ENCODE results near the gene RPL23.

Gene RPL23

DNA sequence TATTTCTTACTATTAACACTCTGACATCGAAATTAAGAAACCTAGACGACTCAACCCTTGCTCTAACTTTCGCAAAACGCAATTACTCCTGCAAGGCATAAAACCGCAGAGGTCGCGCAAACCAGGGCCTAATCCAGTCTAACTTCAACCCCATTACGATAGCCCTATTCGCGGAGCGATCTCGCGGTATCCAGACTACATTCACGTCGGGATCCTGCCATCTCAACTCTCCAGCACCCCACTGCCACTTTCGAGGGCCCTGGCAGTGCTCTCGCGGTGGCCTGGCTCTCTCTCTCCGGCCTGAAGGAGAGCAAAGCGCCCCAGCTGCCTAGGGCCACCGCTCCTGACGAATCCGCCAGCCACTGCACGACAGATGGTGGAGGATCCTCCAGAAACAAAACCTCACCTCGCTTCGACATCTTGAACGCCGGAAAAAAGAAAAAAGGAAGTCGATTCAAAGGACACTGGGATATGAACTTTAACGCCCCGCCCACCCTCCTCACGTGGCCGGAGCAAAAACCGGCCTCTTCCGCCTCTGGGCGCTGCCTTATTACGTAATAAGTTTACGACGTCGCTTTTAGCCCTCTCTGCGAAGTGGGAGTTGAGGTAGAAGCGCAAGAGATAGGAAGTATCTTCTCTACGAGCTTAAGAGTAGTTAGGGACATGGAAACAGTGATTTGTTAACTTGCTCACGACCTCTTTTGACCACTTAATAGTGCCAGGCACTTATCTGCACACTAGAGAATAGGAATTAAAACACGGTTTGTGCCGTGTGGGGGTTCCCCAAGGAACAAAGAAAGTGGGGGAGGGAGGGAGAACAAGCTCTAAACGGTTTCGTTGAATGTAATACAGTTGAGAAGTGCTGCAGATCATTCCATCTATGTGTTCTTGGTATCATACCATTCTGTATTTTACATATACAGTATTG, at the start of gene RPL23:
RPL23 (minus strand) TSS at position 430 of the 928 bp plus-strand sequence; CDS start at position 419, 11 bp downstream.
- peak; percentile 94 for DNase-seq

DNA sequence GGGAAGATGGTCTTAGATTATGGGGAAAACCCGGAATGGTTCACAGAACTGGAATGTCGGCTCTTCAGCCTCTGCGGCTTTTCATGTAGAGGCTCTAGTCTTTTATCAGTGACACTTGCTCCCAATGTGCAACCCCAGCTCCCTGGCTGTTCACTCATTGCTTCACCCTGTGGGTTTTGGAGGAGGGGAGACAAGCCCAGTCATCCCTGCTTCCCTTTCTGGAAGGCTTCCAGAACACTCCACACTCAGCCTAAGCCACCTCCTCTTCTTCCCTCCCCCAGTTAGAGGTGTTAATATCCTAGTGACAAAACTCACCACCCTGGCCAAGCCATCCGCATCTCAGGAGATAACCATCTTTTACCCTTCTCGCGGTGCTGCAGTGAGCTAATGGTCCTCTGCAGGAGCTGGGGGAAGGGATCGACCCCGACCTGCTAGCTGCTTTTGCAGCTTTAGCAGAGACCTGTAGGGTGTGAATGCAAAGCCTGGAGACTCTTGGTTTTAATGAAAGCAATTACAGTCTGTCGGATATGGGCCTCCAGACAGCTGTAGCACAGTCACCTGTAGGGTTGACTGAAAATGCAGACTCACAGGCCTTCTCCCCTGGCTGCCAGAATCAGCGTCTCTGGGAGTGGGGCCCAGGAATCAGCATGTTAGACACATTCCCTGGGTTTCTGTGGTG, 47.6 kb upstream of the RPL23 start:
- peak; percentile 56 to 60 for DNase-seq

DNA sequence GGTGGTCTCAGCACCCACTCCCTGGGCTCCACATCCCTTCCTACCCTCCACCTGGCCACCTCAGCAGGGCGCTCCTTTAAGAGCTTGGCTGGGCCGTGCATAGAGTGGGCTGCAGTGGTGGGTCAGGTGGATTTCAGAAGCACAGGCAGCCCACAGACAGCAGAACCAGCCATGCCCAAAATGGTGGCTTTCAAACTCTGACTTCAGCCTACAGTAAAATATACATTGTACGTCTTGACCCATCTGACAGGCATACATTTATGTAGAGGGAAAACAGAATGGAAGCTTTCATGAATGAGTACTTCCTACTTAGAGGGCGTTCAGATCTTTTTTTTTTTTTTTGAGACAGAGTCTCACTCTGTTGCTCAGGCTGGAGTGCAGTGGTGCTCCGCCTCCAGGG, 45.9 kb upstream of the RPL23 start:
- no peak for DNase-seq

GRCh38 chr17:38898812-38899348, 45.4 kb upstream of the RPL23 start:
- DNase-seq = peak; percentile 84 to 86

DNA sequence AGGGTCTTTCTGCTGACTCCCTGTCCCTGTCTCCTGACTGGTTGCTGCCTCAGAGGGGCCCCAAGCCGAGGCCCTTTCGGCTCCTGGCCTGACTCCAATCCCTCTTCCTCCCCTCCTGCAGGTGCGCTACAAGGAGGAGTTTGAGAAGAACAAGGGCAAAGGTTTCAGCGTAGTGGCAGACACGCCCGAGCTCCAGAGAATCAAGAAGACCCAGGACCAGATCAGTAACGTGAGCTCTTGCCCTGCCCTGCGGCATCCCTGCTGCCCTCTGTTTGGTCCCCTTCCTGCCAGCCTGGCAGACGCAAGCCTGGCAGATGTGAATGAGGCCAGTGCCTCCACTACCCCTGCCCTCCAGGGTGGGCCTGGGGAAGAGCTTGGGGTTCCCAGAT, 44.8 kb upstream of the RPL23 start:
- DNase-seq = no peak

DNA sequence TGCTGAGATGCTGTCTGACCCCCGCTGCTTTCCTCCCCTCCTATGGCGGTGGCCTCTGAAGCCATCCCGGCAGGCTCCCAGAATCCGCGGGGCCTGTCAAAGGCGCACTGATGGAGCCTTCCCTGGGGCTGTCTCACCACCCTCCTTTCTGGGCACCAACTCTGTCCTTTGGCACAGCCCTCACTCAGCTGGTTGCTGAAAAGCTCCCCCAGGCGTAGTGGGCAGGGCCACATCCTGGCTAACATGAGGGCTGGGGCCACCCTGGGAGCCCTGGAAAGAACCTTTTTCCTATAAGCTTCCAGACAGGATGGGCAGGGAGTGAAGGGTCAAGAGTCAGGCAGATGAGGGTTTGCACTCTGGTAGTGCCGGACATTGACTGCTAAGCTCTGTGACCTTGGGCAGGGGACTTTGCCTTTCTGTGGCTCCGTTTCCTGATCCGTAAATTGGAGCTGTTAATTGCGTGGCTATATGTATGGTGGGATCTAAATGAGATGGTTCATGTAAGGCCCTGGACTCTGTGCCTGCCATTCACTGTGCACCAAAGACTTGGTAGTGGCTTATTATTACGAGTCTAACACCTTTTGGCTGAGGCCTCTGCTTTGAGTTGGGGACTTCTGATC, 44.3 kb upstream of the RPL23 start:
- no peak for DNase-seq

- DNase-seq = no peak
Measured at GRCh38 chr17:38897176-38897575, 43.7 kb upstream of the RPL23 start.

- no peak for DNase-seq
Measured at GRCh38 chr17:38896346-38896954, 42.9 kb upstream of the RPL23 start.

DNA sequence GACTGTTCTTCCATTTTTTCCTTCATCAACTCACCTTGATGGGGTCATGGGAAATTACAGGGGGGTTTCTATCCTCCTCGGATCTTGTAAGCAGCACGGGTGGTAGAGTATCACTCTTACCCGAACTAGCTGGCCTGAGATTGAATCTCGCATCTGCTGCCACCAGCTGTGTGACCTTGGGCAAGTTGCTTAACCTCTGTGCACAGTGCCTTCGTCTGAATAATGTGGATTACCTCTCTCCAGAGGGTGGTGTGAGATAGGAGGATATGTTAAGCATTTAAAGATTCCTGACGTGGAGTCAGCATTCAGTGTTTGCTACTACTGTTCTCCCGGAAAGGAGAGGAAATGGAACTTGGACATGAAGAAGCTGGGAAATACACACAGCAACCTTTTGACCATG, 40.8 kb upstream of the RPL23 start:
- no peak for DNase-seq

DNA sequence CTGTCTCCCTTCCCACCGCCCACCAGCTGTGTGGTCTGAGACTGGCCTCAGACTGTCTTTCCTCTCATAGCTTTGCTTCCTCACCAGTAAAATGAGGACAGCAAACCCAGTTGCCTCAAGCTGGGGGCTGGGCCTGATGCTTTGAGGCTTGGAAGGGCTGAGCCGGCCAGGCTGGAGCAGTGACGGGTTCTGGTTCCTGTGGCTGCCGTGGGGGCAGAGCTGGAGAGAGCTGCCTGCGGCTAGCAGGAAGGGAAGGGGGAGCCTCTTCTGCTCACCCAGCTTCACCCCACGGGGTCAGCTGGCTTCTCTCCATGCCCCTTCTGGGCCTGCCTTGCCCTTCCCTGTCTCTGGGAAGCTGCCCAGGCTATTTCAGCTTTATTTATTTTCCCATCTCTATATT, 40.1 kb upstream of the RPL23 start:
- peak in 1 of 2 donors; percentile 42 for DNase-seq

- DNase-seq = no peak
Measured at GRCh38 chr17:38893113-38893512, 39.6 kb upstream of the RPL23 start.

GRCh38 chr17:38892620-38893019, 39.1 kb upstream of the RPL23 start:
- no peak for DNase-seq

DNA sequence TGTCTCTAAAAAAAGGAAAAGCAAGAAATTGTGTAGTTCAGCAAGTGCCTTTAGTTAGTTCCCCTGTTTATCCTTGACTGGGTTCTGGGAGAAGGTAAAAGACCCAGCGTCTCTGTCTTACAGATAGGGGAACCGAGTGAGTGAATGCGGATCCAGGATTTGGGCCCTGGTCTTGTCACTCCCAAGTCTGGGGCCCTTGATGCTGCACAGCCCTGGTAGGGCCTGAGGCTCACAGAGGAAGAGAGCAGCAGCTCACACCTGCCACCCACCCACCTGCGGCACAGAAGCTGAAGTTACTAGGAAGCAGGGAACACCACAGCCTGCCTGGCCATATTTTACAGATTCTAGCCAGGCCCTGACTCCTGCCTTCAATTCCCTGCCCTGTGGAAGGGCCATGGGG, 38.6 kb upstream of the RPL23 start:
- no peak for DNase-seq

DNA sequence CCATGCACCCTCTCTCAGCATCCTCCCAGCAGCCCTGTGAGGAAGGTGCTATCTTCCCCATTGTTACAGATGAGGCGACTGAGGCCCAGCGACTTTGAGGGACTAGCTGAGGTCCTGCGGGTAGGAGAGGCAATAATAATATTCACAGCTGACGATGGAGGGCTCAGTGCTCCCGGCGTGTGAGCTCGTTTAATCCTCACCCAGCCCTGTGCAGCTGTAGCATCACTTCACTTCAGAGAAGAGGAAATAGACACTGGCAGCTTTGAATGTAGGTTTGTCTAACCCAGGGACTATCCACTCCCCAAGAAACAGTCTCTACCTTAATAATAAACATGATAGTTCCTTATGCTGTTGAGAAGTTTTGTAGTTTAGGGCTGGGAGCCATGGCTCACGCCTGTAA, 37.9 kb upstream of the RPL23 start:
- DNase-seq = no peak

DNA sequence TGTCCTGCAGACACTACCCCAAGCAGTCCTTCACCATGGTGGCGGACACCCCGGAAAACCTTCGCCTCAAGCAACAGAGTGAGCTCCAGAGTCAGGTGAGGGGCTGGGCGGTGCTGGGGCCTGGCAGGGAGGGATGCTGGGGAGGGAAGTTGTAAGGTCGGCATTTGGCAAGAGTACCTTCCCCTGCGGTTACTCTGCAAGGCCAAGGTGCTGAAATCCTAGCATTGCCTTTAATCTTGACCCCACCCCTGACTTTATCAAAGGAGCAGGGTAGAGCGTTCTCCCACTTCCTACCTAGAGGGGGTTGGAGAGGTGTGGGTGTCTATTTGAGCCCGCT, 36.9 kb upstream of the RPL23 start:
- DNase-seq = no peak

- DNase-seq = no peak
Measured at GRCh38 chr17:38889745-38890409, 36.4 kb upstream of the RPL23 start.

- DNase-seq = no peak
Measured at GRCh38 chr17:38888842-38889241, 35.3 kb upstream of the RPL23 start.

DNA sequence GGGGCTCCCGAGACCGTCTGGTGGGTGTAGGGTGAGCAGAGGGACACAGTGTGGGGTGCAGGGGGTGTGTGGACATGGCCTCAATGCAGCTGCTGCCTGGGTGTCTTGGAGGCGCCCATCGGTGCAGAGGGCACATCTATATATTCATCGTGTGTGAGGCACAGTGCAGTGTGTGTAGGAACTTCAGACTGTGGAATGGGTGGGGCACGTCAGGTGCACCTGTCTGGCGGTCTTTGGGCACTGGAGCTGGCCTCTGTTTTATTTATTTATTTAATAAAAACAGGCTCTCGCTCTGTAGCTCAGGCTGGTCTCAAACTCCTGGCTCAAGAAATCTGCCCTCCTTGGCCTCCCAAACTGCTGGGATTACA, 33.1 kb upstream of the RPL23 start:
- no peak for DNase-seq

DNA sequence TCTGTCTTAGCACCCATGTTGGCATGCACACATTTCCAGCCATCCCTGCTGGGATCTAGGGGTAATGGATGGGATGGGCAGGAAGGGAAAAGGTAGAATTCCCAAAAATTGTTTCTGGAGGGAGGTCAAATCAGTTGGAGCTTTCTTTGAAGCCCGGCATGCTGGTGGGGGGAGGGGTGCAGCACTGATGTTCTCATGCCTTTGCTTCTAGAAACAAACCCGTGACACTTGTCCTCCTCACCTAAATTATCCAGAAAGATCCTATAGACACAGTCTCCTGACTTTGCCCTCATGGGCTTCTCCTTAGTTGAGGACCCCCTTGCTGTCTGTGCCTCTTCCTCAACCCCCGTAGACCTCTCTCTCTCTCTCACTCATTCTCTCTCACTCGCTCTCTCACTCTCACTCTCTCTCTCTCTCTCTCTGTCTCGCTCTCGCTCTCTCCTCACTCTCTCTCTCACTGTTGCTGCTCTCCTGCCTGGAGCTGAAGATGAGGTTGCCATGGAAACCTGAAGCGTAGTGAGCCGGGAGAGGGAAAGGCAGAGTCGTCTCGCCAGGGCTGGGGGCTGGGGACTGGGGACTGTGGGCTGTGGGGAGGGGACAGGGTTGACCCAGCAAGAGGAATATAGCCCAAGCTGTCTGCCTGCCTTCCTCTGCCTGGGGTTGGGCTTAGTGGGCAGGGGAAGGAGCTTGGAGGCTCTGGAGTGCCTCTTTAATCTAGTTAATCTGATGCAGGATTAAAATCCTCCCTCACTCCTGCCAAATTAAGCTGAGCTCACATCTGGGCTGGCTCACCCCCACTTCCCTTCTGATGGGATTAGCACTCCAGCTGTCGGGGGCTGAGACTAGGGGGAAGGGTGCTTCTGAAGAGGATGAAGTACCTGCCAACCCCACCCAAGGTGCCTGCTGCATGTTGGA, 32.5 kb upstream of the RPL23 start:
- DNase-seq = peak in 1 of 2 donors; percentile 25

GRCh38 chr17:38885044-38885727, 31.7 kb upstream of the RPL23 start:
- DNase-seq = no peak

Measured in CD4-positive, alpha-beta T cell treated with Interleukin-1 beta for 1 hour (primary cell).